ENCODE results near the gene OSBPL1A.
"Not testable (repeated sequence)": the region's sequence is repeated elsewhere in the genome, so short reads cannot be mapped to it uniquely, and the experiment has no call there.

OSBPL1A gene

DNA sequence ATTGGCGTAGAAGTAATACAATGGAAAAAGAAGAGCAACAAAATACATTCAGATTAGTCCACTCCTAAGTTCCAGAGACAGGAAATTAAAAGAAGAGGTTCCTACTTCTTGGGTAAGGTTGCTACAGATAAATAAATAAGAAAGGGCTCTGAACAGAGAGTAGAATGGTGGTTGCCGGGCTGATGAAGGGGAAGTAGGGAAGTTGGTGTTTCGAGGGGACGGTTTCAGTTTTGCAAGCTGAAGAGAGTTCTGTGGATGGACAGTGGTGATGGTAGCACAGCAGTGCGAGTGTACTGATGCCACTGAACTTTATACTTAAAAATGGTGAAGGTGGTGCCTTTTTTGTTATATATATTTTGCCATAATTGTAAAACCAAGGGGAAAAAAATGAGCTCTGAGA, 210.6 kb downstream of the OSBPL1A start:
- DNase-seq (ENCODE audit: low read depth in 3 of 3) = no peak

DNA sequence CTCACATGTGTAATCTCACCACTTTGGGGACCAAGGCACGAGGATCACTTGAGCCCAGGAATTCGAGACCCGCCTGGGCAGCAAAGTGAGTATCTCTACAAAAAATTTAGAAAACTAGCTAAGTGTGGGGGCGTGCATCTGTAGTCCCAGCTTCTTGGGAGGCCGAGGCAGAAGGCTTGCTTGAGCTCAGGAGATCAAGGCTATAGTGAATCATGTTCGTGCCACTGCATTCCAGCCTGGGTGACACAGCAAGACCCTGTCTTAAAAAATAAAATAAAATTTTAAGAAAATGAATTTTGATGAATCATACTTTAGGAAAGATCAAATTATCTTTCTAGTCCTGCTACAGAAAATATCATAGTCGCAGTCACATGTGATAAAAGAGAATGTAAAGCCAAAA, 211.8 kb downstream of the OSBPL1A start:
- DNase-seq (ENCODE audit: low read depth in 3 of 3) = no peak

DNA sequence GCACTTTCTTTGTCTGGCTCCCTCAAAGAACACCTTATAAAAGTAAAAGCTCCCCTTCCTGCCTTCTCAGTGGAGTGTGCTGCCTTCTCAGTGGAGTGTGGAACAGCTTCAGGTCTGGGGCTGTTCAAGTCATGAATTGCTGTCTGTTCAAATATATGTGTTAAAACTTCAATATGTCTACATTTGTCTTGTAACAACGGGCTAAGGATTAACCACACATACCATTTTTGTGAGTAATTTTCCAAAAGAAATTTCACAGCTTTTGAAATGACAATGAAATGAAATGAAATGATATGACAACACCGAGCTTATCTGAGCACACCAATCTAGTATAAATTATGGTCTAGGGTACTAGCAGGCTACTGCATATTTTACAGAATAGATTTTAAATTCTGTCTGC, 215.8 kb downstream of the OSBPL1A start:
- no peak for DNase-seq (ENCODE audit: low read depth in 3 of 3)

DNA sequence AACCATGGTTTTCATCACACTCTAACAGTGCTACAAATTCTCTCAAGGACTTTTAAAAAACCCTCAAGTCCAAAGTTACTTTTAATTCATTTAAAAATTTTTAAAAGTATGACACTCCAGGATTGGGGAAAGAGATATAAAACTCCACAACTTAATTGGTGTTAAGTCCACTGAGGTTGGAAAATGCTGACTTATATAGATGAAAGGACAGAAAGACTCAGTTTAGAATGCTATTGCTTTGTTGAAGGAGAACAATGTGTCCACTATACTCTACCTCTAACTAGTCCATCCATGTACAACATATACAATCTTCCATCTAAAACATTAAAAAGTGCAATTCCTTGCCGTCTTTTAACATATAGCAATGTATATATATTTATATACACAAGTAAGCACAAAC, 217.6 kb downstream of the OSBPL1A start:
- no peak for DNase-seq (ENCODE audit: low read depth in 3 of 3)

DNA sequence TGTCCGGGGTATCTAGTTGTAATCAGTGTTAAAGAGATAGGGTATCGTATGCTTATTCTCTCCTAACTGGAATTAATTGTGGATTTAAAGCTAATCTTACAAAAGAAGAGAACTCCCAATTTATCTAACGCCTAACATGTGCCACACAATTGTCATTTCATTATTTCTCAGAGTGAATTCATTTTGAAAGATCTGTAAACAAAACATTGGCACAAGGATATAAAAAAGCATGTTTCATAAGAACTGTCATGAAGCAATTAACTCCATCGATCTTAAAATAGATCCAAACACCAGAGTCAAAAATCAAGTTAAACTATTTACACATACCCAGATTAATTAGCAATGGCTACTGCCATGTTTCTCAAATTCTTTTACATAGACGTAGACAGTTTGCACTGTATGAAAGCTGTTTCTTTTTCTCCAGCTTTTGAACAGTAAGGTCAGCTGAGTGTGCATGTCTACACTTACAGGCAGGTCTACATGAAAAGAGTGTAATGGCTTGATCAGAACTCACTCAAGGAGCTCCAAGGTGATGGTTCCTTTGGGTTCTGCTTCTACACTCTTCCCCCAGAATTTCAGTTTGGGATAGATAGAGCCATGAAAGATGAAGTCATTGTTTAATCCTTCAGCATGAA, 220.0 kb downstream of the OSBPL1A start:
- no peak for DNase-seq (ENCODE audit: low read depth in 3 of 3)

DNA sequence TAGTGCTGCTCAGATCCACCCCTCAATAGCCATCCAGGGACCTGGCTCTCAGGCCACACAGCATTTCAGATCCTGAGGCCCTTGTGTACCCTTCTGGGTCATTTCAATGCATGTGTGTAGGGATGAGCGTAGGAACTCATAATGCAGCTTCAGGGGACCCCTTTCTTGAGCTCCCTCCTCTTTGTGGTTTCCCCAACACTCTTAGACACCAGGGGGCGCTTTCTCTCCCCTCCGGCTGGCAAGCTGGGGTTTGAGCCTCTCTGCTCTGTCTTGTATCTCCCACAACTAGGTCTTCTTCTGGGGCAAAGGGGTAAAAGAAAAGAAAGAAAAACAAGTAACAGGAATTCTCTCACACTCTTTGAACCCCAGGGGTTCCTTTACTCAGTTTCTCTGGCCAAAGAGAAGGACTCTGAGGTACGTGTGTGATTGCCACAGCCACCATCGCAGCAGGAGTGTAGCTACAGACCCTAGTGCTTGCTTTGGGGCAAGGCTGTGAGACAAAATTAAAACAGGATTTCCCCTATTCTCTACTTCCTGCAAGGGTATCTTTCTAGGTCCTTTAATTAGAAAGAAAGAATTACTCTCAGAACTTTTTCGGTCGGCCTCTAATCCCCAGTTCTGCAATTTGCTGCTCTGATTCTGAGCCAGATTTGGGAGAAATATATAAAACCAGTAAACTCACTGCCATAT, 220.8 kb downstream of the OSBPL1A start:
- DNase-seq (ENCODE audit: low read depth in 3 of 3) = peak; percentile 11 to 48 (median 12)

DNA sequence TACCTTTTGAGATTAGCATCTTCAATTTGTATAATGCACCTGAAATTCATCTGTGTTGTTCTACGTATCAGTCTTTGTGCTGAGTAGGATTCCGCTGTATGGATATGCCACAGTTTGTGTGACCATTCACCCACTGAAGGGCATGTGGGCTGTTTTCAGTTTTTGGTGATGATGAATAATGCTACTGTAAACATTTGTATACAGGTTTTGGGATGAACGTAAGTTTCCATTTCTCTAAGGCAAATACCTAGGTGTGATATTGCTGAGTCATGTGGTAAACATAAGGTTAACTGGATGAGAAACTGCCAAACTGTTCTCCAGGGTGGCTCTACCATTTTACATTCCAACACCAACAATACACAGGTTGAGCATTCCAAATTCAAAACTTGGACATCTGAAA, 223.6 kb downstream of the OSBPL1A start:
- no peak for DNase-seq (ENCODE audit: low read depth in 3 of 3)

DNA sequence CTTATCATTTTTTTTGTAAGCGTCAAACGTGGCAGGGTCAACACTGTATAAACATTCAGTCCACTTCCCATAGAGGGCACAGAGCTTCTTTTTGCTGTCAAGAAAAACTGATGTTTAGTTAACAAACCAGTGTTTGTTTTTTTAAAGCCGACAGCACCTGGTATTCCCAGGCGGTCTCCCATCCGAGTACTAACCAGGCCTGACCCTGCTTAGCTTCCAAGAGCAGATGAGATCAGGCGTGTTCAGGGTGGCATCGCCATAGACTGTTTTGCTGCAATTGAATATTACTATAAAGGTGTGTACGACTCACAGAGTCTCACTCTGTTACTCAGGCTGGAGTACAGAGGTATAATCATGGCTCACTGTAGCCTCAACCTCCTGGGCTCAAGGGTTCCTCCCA, 227.3 kb downstream of the OSBPL1A start:
- DNase-seq (ENCODE audit: low read depth in 3 of 3) = peak in 1 of 3 experiments; percentile 9

DNA sequence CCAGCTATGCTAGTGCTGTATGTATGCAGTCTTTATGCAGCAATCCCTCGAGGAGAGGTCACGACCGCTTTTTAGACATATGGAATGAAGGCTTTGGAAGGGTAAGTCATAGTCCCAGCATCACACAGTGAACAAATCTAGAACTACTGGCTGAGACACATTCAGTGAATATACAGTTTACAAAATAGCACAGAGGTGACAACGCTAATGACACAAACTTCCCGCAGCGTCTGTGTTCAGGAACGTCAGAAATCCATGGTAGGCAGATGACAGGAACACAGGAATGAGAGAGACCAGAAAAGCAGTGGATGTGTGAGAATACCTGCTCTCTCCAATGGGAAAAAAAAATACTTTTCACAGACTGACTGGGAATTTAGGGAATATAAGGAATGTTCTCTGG, 229.1 kb downstream of the OSBPL1A start:
- no peak for DNase-seq (ENCODE audit: low read depth in 3 of 3)

DNA sequence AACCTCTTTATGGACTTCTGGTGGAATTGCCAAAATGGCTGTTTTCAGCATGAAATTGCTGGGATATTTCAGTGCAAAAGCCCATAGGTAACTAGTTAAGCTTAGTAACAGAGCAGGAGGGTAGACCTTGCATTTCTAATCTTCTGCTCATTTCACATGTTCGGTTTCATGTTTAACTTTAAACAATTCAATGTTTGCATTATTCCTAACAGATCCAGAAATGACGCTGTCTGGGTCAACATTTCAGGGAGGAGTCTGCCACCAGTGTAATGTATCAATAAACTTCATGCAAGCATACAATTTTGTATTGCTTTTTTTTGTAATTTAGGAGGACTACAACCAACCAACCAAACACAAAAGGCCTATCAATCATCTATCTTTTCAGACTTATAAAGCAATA, 236.3 kb downstream of the OSBPL1A start:
- DNase-seq (ENCODE audit: low read depth in 3 of 3) = no peak

DNA sequence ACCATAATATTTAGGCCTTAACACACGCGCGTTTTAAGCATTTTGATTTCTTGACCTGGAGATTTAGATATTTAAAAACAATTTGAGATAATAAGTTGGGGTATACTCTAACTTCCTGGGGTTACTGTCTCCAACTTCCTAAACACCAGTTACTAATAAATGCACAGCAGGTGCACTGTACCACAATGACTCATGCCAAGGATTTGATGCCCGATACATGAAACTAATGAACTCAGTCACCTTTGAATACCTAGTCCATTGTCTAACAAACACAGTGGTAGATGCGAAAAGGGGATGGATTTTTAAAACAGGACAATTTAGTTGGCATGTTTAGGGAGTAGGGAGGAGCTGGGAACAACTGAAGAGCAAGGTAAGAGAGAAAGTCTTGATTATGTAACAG, 237.5 kb downstream of the OSBPL1A start:
- DNase-seq (ENCODE audit: low read depth in 3 of 3) = no peak

DNA sequence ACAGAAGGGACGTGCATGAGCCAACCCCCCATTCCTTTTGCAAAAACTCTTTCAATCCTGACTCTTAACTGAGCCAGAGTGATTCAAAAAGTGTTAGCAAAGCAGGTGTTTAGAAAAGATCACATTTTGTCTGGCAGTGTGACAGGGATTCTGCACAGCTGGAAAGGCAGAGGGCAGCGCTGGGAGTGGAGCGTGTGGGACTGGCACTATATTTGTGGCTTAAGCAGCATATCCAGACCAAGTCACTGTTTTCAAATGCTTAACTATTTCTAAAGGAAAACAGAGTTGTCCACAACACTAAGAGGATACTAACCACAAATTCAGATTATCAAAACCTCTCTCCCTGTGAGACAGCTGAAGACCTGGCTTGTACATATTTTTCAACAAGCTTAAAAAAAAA, 239.8 kb downstream of the OSBPL1A start:
- DNase-seq (ENCODE audit: low read depth in 3 of 3) = no peak

DNA sequence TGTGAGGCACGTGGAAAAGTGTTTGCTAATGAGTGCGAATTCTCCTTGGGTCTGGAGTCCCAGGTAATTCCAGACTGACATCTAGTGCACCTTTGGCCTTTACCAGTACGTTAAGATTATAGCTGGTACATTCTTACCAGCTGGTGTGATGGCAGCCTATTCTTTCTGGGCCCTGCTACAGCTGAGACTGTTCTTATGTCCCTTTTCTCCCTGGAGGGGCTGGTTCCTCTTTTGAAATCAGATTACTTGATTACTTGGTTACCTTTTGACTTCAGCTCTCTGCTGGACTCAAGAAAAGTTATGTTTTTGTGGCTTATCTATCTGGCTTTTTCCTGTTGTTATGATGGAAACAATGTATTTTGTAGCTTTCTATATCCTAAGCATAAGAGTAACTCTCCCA, 244.2 kb downstream of the OSBPL1A start:
- DNase-seq (ENCODE audit: low read depth in 3 of 3) = no peak

DNA sequence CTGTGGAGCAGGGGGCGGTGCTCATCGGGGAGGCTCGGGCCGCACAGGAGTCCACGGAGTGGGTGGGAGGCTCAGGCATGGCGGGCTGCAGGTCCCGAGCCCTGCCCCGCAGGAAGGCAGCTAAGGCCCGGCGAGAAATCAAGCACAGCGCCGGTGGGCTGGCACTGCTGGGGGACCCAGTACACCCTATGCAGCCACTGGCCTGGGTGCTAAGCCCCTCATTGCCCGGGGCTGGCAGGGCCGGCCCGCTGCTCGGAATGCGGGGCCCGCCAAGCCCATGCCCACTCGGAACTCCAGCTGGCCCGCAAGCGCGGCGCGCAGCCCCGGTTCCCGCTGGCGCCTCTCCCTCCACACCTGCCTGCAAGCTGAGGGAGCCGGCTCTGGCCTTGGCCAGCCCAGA, 248.0 kb downstream of the OSBPL1A start:
- DNase-seq (ENCODE audit: low read depth in 3 of 3) = not testable (repeated sequence)

DNA sequence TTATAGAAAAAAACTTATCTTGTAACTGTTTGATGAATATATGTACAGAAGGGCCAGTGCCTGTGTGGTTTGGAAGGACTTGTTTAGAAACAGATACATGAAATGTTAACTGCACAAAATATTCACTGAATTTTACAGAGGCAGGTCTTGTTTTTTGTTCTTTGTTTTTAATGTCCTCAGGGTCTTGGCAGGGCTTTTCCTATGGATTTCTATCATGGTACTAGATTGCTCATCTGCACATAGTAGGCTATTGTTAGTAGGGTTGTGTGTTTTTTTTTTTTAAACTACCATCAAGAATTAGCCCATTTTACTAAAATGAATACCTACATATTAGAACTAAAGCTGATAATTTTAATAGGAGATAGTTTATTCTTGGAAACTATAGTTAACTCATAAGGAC, 255.2 kb downstream of the OSBPL1A start:
- DNase-seq (ENCODE audit: low read depth in 3 of 3) = no peak

DNA sequence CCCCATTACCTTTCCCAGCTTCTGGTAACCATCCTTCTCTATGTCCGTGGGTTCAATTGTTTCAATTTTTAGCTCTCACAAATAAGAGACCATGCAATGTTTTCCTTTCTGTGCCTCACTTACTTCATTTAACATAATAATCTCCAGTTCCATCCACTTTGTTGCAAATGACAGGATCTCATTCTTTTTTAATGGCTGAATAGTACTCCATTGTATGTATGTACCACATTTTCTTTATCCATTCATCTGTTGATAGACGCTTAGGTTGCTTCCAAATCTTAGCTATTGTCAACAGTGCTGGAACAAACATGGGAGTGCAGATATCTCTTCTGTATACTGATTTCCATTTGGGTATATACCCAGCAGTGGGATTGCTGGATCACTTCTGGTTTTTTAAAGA, 256.9 kb downstream of the OSBPL1A start:
- DNase-seq (ENCODE audit: low read depth in 3 of 3) = no peak

DNA sequence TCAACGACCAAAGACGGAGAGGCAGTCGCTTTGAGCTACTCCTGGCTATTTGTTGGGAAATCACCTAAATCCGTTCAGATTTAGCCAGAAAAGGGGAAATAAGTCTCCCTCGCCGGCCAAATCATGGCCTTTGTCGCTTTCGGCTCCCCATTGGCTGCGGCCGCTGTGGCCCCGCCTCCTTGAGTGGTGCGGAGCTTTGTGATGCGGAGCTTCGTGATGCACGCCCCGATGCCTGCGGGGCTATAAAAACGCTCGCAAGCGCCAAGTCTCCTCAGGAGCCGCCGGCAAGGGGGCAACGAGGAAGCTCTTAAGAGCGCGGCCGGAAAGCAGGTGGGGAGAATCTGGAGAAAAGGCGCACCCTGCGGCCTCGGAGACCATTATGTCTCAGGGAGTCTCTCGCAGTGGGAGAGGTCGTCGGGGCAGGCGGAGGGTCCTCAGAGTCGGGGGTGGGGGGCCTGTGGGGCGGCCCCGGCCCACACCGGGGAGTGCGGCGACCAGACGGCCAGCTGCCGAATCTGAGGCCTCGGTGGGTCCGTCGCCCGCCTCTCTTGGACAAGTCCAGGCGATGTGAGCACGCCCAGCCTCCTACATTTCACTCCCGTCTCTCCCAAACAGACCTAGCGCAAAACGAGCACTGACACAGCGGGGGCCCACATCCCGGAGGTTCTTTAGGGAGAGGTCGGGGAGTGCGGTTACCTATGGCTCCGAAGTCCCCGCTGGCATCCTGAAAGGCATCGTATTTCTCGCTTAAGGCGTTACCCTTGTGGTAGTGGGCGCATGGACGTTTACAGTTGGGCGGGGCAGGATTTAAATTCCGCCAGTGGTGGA, 258.6 kb downstream of the OSBPL1A start, which contains the start of gene CABYR:
Gene CABYR, plus strand, starts transcription at position 274 of the 828 bp plus-strand sequence. CDS start 4,053 bp downstream, outside the sequence.
- DNase-seq (ENCODE audit: low read depth in 3 of 3) = peak; percentile 44 to 72 (median 55)

DNA sequence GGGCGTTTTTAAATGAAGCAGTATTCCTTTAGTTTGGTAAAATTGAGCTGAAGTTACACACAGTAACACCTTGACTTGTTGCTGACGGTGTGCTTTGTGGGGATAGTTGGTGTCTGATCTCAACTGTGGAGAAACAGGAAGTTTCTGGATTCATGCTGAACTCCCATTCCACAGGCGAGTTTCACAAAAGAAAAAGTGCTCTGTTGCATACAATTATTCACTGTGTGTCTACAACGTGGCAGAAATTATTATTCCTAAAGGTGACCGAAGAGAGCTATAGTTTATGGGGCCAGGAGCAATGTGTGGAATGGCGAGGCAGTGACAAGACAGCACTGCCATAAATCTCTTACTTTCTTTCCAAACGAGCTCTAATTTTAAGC, 259.2 kb downstream of the OSBPL1A start:
- DNase-seq (ENCODE audit: low read depth in 3 of 3) = no peak

DNA sequence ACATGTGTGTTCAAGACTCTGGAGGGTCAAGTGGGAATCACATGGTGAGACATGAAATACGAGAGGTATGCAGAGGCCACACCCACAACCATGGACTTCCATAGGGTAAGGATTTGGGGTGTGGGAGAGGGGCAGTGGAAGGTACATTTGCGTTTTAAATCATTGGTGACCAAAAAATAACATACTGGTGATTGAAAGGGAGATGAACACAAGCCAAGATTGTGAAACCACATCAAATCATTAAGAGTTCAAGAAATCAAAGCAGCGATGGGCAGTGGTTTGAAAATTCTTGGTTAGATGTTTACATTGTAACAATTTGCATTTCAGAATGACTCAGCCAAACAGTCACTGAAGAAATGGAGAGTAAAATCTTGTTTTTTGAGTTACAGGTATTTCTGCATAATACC, 260.7 kb downstream of the OSBPL1A start:
- DNase-seq (ENCODE audit: low read depth in 3 of 3) = no peak

DNA sequence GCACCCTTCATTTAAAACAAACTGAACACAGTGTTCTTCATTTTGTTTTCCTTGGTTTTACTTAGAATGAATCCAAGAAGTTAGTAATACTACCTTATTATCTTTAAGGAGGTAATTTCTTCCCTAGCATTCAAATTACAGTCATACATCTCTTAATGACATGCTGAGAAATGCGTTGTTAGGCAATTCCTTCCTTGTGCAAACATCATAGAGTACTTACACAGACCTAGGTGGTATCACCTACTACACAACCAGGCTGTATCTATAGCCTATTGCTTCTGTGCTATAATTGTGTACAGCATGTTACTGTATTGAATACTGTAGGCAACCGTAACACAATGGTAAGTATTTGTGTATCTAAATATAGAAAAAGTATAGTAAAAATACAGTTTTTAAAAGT, 267.1 kb downstream of the OSBPL1A start:
- DNase-seq (ENCODE audit: low read depth in 3 of 3) = no peak

DNA sequence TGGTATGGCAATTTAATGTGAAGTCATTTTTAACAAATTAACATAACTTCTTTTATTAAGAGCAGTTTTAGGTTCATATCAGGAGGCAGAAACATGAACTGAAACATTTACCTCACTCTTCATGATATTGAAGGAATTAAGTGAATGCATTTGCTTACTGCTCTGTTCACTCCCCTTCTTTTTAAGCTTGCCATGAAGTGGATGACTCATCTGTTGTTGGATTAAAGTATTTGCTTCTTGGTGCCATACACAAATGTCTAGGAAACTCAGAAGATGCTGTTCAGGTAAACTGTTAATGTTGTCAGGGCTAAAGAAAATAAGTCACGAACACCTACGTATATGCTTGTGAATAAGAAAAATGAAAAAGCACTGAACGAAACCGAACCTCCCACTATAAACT, 268.9 kb downstream of the OSBPL1A start:
- DNase-seq (ENCODE audit: low read depth in 3 of 3) = no peak

DNA sequence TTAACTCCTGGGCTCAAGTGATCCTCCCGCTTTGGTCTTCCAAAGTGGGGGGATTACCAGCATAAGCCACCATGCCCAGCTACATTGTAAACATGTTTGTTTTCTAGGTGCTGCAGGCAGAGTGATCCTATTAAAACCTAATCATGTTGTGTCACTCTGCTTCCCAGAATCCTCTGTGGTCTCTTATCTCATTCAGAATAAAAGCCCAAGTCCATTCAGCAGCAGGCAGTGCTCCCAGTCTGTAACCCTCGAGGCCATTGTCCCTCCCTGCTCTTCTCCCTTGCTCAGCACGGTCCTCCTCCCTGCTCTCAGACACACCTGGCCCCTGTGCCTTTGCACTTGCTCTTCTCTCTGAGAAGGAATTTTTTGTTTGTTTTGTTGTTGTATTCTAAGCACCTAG, 269.9 kb downstream of the OSBPL1A start:
- no peak for DNase-seq (ENCODE audit: low read depth in 3 of 3)

All from stimulated activated CD4-positive, alpha-beta T cell treated with anti-CD3 and anti-CD28 coated beads, TNF-alpha, amount 100 ng/mL, for 24 hours (primary cell).